Stimulated activated CD8-positive, alpha-beta memory T cell treated with anti-CD3 and anti-CD28 coated beads, Interleukin-2, amount 100 ng/mL, for 48 hours (primary cell): ENCODE measurements around the gene MAP3K1.
"Not testable (repeated sequence)": the region's sequence is repeated elsewhere in the genome, so short reads cannot be mapped to it uniquely, and the experiment has no call there.

Experiments
- DNase-seq, 2 donors: peaks; one replicate each; pipeline ENCODE4 v3.0.0-alpha.2; 2020; ENCODE audit warnings: low read depth in 2 of 2

The MAP3K1 gene

DNA sequence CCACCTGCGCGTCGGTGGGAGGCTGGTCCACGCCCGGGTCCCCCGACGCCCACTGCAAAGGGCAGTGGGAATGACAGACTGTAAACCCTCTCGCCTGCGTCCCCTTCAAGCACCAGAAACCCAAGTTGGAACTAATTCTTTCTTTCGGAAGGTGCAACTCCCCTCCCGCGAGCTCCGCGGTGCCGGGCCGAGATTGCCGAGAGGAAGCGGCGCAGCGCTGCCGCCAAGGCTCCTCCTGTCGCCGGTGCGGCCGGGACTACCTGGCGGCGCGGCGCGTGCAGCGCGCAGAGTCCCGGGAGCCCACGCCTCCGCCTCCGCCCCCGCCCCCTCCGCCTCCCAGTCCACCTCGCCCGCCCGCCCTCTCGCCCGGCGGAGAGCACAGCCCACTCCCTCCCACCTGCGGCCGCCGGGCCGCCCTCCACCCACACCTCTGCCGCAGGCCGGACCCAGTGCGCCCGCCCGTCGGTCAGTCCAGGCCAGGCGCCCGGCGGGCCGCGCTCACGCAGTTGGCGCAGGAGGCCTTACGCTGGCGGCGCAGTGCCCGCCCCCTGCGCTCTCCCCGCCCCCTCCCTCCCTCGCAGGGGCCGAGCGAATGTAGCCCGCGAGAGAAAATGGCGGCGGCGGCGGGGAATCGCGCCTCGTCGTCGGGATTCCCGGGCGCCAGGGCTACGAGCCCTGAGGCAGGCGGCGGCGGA lies at the start of gene MAP3K1:
MAP3K1 (plus strand) TSS at position 587 of the 695 bp plus-strand sequence; CDS start at position 612, 25 bp downstream.
- DNase-seq = peak; percentile 60 to 63

DNA sequence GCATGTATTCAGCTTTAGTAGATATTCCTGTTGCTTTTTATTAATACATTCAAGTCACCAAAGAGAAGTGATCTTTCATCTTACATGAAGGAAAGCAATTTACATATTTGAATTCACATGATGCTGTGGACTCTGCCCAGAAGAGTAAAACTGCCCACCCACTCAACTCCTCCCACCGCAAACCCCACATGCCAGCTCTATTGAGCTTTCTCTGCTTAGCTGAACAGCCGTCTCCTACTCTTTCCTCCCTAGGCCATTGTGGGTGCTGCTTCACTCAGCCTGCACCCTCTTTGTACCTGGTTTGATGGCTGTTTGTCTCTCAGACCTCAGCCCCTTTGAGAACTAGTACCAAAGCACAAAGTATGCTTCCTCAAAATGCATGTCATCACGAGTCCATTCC lies 48.4 kb upstream of the MAP3K1 start:
- no peak for DNase-seq

- no peak for DNase-seq
These were observed 45.3 kb upstream of the MAP3K1 start for GRCh38 chr5:56769875-56770604.

DNA sequence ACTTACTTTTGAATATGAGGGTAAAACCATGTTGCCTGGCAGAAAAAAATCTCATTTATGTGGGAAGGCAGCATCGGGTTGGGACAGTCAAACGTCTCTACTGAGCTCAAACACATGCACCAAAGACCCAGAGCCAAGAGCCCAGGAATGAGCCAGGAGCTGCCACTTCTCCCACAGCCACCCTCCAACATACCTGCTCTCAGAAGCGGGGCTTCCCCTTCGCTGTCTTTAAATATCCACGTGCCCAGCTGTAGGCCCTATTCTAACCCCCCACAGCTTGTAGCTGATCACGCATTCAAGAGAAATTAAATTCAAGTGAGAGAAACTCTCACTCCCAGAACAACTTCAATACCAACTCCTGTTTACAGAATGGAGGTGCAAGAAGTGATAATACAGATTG lies 42.6 kb upstream of the MAP3K1 start:
- DNase-seq = no peak

DNA sequence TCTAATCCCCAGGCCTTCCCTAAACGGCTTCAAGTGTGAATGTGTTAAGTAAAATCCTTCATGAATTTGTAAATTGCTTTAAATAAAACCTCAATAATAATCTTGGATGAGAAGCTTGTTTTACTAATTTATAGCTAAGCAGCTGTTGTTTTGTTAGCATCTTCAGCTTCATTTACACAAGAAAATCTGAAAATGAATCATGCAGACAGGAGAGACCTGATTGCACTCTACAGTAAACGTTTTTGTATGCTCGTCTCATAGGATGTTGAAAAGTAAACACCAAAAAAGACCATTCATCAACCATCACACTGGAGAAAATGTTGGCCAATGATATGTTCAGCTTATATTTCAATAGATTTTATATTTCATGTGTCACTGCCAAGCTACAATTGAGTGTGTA lies 40.4 kb upstream of the MAP3K1 start:
- no peak for DNase-seq

DNA sequence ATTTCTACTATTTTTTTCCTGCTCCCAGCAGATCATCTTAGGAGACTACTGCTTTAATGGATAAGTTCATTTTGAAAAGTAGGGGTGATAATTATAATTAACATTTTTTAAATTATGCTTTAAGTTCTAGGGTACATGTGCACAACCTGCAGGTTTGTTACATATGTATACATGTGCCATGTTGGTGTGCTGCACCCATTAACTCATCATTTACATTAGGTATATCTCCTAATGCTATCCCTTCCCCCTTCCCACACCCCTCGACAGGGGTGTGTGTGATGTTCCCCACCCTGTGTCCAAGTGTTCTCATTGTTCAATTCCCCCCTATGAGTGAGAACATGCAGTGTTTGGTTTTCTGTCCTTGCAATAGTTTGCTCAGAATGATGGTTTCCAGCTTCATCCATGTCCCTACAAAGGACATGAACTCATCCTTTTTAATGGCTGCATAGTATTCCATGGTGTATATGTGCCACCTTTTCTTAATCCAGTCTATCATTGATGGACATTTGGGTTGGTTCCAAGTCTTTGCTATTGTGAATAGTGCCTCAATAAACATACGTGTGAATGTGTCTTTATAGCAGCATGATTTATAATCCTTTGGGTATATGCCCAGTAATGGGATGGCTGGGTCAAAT lies 39.0 kb upstream of the MAP3K1 start:
- not testable (repeated sequence) for DNase-seq

DNA sequence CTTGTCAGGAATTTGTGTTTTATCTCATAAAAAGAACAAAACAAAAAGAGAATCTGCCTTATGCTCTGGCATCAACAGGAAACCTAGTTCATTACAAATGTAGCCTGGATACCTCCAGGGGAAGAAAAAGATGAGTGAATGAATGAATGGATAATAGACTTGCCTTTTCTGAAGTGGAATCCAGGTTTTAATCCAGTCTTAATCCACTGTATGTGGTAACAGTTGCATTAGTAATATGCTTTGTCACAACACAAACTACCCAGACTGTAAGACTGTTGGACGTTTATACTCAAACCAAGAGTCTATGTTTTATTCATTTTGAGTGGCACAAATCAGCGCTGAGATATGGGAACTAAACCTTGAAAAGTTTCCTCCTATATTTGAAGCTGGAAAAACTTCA lies 32.1 kb upstream of the MAP3K1 start:
- DNase-seq = no peak

GRCh38 chr5:56786346-56786745 lies 29.0 kb upstream of the MAP3K1 start:
- DNase-seq = no peak

DNA sequence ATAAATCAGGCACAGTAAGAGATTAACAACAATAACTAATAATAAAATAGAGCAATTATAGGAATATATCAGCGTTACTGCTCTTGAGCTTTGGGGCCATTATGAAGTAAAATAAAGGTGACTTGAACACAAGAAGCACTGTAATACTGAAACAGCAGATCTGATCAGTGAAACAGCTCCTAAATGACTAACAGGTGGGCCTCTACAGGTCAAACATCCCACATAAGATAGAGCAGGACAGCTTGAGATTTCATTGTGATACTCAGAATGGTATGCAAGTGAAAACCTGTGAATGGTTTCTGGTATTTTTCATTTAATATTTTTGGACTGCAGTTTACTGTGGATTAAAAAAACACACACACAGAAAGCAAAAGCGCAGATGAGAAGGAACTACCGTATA lies 24.0 kb upstream of the MAP3K1 start:
- DNase-seq = no peak

GRCh38 chr5:56798521-56798920 lies 16.8 kb upstream of the MAP3K1 start:
- no peak for DNase-seq

DNA sequence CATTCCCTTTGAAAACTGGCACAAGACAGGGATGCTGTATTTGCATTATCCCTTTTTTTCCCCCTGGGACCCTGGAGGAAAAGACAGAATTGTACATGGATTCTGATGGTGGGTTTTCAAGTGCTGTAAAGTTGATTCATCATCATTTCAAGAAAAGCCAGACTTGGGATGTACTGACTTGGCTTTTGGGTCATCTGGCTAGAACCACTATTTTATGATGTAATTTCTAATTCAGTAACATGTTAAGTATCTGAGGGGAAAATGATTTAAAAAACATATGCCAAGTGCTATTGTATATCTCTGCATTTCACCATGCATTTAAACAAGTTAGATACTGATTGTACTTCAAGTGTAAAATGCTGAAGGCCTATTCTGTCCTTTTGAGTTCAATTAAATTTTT lies 15.2 kb upstream of the MAP3K1 start:
- DNase-seq = no peak

DNA sequence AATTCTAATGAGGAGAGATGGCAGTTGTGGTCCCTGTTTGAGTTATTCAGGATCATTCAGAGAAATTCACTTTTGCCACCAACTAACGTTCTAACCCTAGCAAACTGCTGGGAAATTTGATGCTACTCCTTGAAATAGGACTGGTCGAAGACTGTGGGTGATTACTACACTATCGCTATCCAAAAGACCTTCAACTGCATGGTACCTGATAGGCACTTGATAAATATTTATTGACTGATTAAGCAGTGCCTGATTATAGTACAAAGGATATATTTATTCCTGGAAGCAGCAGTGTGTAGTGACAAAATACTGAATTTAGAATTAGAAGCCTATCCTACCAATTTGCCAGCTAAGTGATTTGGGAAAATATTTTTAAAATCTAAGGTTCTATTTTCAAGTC lies 14.1 kb upstream of the MAP3K1 start:
- no peak for DNase-seq

- no peak for DNase-seq
These were observed 13.1 kb upstream of the MAP3K1 start for GRCh38 chr5:56802205-56802604.

DNA sequence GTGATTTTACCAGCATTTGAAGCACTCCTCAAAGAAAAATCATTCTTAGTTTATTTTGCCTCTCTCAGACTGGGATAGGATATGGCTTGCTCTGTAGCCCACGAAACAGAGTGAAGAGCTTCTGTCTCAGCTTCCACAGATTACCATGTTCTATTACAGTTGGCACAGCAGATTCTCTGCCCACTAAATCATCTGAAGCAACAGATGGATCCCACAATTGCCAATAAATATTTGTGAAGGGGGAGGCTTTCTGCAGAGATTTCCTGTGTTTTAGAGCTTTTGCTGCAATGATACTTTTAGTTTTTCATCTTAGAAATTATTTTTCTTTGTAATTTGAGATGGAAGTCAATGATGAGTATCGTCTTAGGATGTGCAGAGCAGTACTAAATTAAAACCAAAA lies 12.3 kb upstream of the MAP3K1 start:
- DNase-seq = no peak

- no peak for DNase-seq
These were observed 11.5 kb upstream of the MAP3K1 start for GRCh38 chr5:56803894-56804293.

- no peak for DNase-seq
These were observed 7.7 kb upstream of the MAP3K1 start for GRCh38 chr5:56807679-56808078.

DNA sequence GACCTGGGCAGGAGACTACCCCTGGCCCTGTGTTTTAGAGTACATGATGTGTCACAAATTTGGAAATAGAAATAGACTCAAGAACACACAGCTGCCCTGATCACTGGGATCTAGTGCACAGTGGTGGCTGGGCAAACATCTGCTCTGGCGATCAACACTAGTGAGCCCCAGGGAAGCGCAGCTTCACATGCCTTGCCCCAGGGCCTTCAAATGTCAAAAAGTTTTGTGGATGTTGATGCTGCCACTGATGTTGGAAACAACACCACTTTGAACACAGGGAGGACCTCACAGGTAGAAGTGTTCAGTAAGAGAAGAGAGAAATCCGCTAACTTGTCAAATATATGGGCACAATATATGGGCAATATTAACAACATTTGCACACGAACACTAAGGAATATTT lies 7.1 kb upstream of the MAP3K1 start:
- no peak for DNase-seq

- no peak for DNase-seq
These were observed 4.5 kb upstream of the MAP3K1 start for GRCh38 chr5:56810826-56811225.

DNA sequence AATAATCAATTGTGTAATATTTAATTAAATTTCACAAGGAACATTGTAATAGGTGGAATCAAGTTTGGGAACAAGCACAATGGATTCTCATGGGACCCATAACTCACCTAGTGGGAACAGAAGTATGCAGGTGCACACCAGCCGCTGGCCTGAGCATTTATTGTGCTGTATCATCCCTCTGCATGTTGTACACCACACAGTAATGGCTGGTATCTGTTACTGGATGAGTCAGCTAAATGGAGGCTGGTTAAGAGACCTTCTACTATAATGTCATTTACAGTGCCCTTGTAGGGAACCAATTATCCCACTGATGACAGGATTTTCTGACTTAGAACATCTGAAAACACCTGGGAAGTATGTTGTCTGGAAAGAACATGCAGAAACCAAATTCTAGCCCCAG lies 3.2 kb upstream of the MAP3K1 start:
- no peak for DNase-seq

- DNase-seq = no peak
These were observed 2.0 kb upstream of the MAP3K1 start for GRCh38 chr5:56813302-56813701.

- no peak for DNase-seq
These were observed 887 bp upstream of the MAP3K1 start for GRCh38 chr5:56814361-56814962.

GRCh38 chr5:56815658-56816545 lies 553 bp downstream of the MAP3K1 start:
- peak; percentile 26 to 27 for DNase-seq
